ENCODE measurements around the gene RNASE9. TPM values are rescaled to one million over a fixed set of nuclear protein-coding genes. Genes with fewer than 3 reads are reported as not detected.

RNASE9 gene
- total and polyA plus RNA-seq, 4 donors, result not detected

- 58% methylated on average over 3 of the region's 3 CpGs for WGBS
- no peak overlapping the region for H3K27ac ChIP-seq (ENCODE audit: low read depth in 1 of 2, low read length in 2 of 2)
- TF ChIP-seq JUND (IDR thresholded peaks at IDR 0.05) (no peak), REST (IDR thresholded peaks at IDR 0.05) (no peak), RAD21 (IDR thresholded peaks at IDR 0.05) (no peak), GABPA (IDR thresholded peaks at IDR 0.05 in 1 of 2, conservative IDR thresholded peaks at IDR 0.05 in 1 of 2) (no peak), FOXA1 (IDR thresholded peaks at IDR 0.05) (no peak), CTCF (IDR thresholded peaks at IDR 0.05; ENCODE audit: low read depth, low read length, missing input control) (no peak), RXRA (IDR thresholded peaks at IDR 0.05) (no peak), HNF4A (conservative IDR thresholded peaks at IDR 0.05) (no peak), YY1 (IDR thresholded peaks at IDR 0.05) (no peak), ZBTB33 (IDR thresholded peaks at IDR 0.05) (no peak), EGR1 (IDR thresholded peaks at IDR 0.05; ENCODE audit: low read depth in 2 of 2) (no peak), ATF3 (IDR thresholded peaks at IDR 0.05) (no peak)
Observed at GRCh38 chr14:20546877-20547276, 14.0 kb downstream of the RNASE9 start.

GRCh38 chr14:20539906-20540305, 20.9 kb downstream of the RNASE9 start:
- Histone ChIP-seq H3K9ac (ENCODE audit: low read depth in 1 of 2, low read length in 2 of 2) (no peak overlapping the region), H3K4me1 (ENCODE audit: control insufficient read depth in 4 of 4, insufficient read depth in 4 of 4, low read length in 3 of 4) (no peaks in the 10 kb centered on the region), H3K9me3 (ENCODE audit: control insufficient read depth in 4 of 4, low read length in 3 of 4) (no peaks in the 10 kb centered on the region), H3K4me3 (ENCODE audit: low read depth in 1 of 3, low read length in 3 of 3) (no peak overlapping the region), H3K27me3 (ENCODE audit: control insufficient read depth in 4 of 4, insufficient read depth in 4 of 4, low read length in 3 of 4) (no peaks in the 10 kb centered on the region), H3K36me3 (ENCODE audit: control insufficient read depth in 4 of 4, insufficient read depth in 3 of 4, low read depth in 1 of 4, low read length in 3 of 4) (no peaks in the 10 kb centered on the region), H3K27ac (ENCODE audit: low read depth in 1 of 2, low read length in 2 of 2) (no peak overlapping the region)
- DNase-seq (ENCODE audit: low spot score), result no peak
- WGBS, result 70% methylated on average over 4 of the region's 4 CpGs
- TF ChIP-seq REST (IDR thresholded peaks at IDR 0.05) (no peak), EGR1 (IDR thresholded peaks at IDR 0.05; ENCODE audit: low read depth in 2 of 2) (no peak), MAX (IDR thresholded peaks at IDR 0.05) (no peak), NR2F2 (IDR thresholded peaks at IDR 0.05) (no peak), RXRA (IDR thresholded peaks at IDR 0.05) (no peak), YY1 (IDR thresholded peaks at IDR 0.05) (no peak), SP1 (IDR thresholded peaks at IDR 0.05) (no peak), ATF3 (IDR thresholded peaks at IDR 0.05) (no peak), CTCF (IDR thresholded peaks at IDR 0.05; ENCODE audit: low read depth, low read length, missing input control) (no peak)

More at GRCh38 chr14:20546877-20547276, 14.0 kb downstream of the RNASE9 start:
- Histone ChIP-seq H3K9ac (ENCODE audit: low read depth in 1 of 2, low read length in 2 of 2) (no peak overlapping the region), H3K36me3 (ENCODE audit: control insufficient read depth in 4 of 4, insufficient read depth in 3 of 4, low read depth in 1 of 4, low read length in 3 of 4) (no peaks in the 10 kb centered on the region), H3K9me3 (ENCODE audit: control insufficient read depth in 4 of 4, low read length in 3 of 4) (no peaks in the 10 kb centered on the region), H3K27me3 (ENCODE audit: control insufficient read depth in 4 of 4, insufficient read depth in 4 of 4, low read length in 3 of 4) (no peaks in the 10 kb centered on the region), H3K4me1 (ENCODE audit: control insufficient read depth in 4 of 4, insufficient read depth in 4 of 4, low read length in 3 of 4) (no peaks in the 10 kb centered on the region), H3K4me3 (ENCODE audit: low read depth in 1 of 3, low read length in 3 of 3) (no peak overlapping the region)
- no peak for DNase-seq (ENCODE audit: low spot score)
